IMR-90 (cell line): Measurements from ENCODE around the gene NCAPD3. TPM values are rescaled to one million over a fixed set of nuclear protein-coding genes. Genes with fewer than 3 reads are reported as not detected.

ENCODE experiments used
- ATAC-seq: fragments of 200-7000 bp; cut with Tn5 transposase; 2 replicates; pipeline ENCODE4 v1.9.1; 2020; ENCODE audit warnings: low read depth, mild to moderate bottlenecking, moderate library complexity
- BruUV-seq: library from RNA; stranded (reverse); fragments of 400-500 nt; replicated peaks from 2 replicates; lab custom pipeline; 2021; lab: Mats Ljungman, UMichigan
- CTCF ChIA-PET: fragments of 300-600 bp; formaldehyde crosslinking; extraction: SDS; loops from one replicate; lab custom pipeline; 2021; ENCODE audit warnings: antibody characterized with exemption; lab: Yijun Ruan, JAX
- POLR2A ChIA-PET: fragments of 300-600 bp; sonication (Branson Sonifier 250); formaldehyde crosslinking; loops from one replicate; lab custom pipeline; 2022; ENCODE audit warnings: antibody characterized with exemption; ENCODE audit not compliant: unreplicated experiment; lab: Charles Lee
- DNase-seq: peaks from one replicate; pipeline ENCODE4 v3.0.0; 2013
- H2AFZ ChIP-seq: replicated peaks from 2 replicates; pipeline ENCODE3; 2013; ENCODE audit warnings: low read length, mild to moderate bottlenecking; ENCODE audit not compliant: poor library complexity
- H2AK5ac ChIP-seq: 2 replicates; pipeline ENCODE4 v1.6.1; 2013; ENCODE audit warnings: low read depth, low read length, inconsistent platforms
- H2AK9ac ChIP-seq: replicated peaks from 2 replicates; pipeline ENCODE3; 2013; ENCODE audit warnings: mild to moderate bottlenecking, low read depth, low read length, moderate library complexity; ENCODE audit not compliant: poor library complexity
- H2BK120ac ChIP-seq: 2 replicates; pipeline ENCODE4 v1.6.1; 2013; ENCODE audit warnings: low read depth, low read length, inconsistent platforms
- H2BK15ac ChIP-seq: 3 replicates; pipeline ENCODE4 v1.6.1; 2013; ENCODE audit warnings: low read depth, low read length, inconsistent platforms
- H2BK20ac ChIP-seq: 2 replicates; pipeline ENCODE4 v1.6.1; 2013; ENCODE audit warnings: low read depth, mild to moderate bottlenecking, inconsistent platforms, low read length, moderate library complexity
- H2BK5ac ChIP-seq: 2 replicates; pipeline ENCODE4 v1.6.1; 2013; ENCODE audit warnings: mild to moderate bottlenecking, low read depth, low read length, inconsistent platforms; ENCODE audit not compliant: poor library complexity, severe bottlenecking
- H3K14ac ChIP-seq: replicated peaks from 2 replicates; pipeline ENCODE4 v1.6.1; 2013; ENCODE audit warnings: low read depth, low read length, inconsistent platforms
- H3K18ac ChIP-seq: 2 replicates; pipeline ENCODE4 v1.6.1; 2013; ENCODE audit warnings: low read depth, low read length, control low read depth
- H3K23ac ChIP-seq: 2 replicates; pipeline ENCODE4 v1.6.1; 2013; ENCODE audit warnings: low read depth, low read length, inconsistent platforms
- H3K27ac ChIP-seq: 2 replicates; pipeline ENCODE4 v1.5.1; 2013; ENCODE audit warnings: mild to moderate bottlenecking, control low read depth, low read length; ENCODE audit not compliant: insufficient read depth
- H3K27me3 ChIP-seq: 2 replicates; pipeline ENCODE4 v1.6.1; 2013; ENCODE audit warnings: low read length; ENCODE audit not compliant: control insufficient read depth, insufficient read depth
- H3K36me3 ChIP-seq: 2 replicates; pipeline ENCODE4 v1.6.1; 2013; ENCODE audit warnings: low read length, mixed read lengths; ENCODE audit not compliant: control insufficient read depth, insufficient read depth
- H3K4ac ChIP-seq: 2 replicates; pipeline ENCODE4 v1.6.1; 2013; ENCODE audit warnings: low read depth, low read length, inconsistent platforms
- H3K4me1 ChIP-seq: 2 replicates; pipeline ENCODE4 v1.6.1; 2013; ENCODE audit warnings: low read length, mixed read lengths; ENCODE audit not compliant: control insufficient read depth, insufficient read depth
- H3K4me2 ChIP-seq: 2 replicates; pipeline ENCODE4 v1.6.1; 2013; ENCODE audit warnings: low read depth, mild to moderate bottlenecking, control low read depth, low read length, moderate library complexity
- H3K4me3 ChIP-seq: 2 replicates; pipeline ENCODE4 v1.5.1; 2013; ENCODE audit warnings: low read depth, mild to moderate bottlenecking, control low read depth, low read length, moderate library complexity; ENCODE audit not compliant: insufficient read depth
- H3K56ac ChIP-seq: 2 replicates; pipeline ENCODE4 v1.6.1; 2013; ENCODE audit warnings: low read length, inconsistent platforms; ENCODE audit not compliant: insufficient read depth; ENCODE audit errors: extremely low read depth
- H3K79me1 ChIP-seq, 2 experiments: 2 replicates each; pipeline ENCODE4 v1.6.1; 2013; ENCODE audit warnings: low read length in 2 of 2, inconsistent platforms in 1 of 2, low read depth in 1 of 2
- H3K9ac ChIP-seq: 2 replicates; pipeline ENCODE4 v1.6.1; 2013; ENCODE audit warnings: low read depth, low read length, control low read depth
- H3K9me1 ChIP-seq: 2 replicates; pipeline ENCODE4 v1.6.1; 2013; ENCODE audit warnings: low read length, inconsistent platforms; ENCODE audit not compliant: insufficient read depth
- H3K9me3 ChIP-seq: 2 replicates; pipeline ENCODE4 v1.6.1; 2013; ENCODE audit warnings: low read length; ENCODE audit not compliant: control insufficient read depth, insufficient read depth
- H4K20me1 ChIP-seq: 2 replicates; pipeline ENCODE4 v1.6.1; 2013; ENCODE audit warnings: low read length, inconsistent platforms; ENCODE audit not compliant: insufficient read depth
- H4K5ac ChIP-seq: 2 replicates; pipeline ENCODE4 v1.6.1; 2013; ENCODE audit warnings: mild to moderate bottlenecking, low read depth, low read length, control low read depth
- H4K8ac ChIP-seq, 2 experiments: 2 replicates each; pipeline ENCODE4 v1.6.1; 2013; ENCODE audit warnings: low read depth in 2 of 2, low read length in 2 of 2, control low read depth in 1 of 2, inconsistent platforms in 1 of 2
- H4K91ac ChIP-seq: 2 replicates; pipeline ENCODE4 v1.6.1; 2013; ENCODE audit warnings: low read depth, low read length, inconsistent platforms; ENCODE audit not compliant: insufficient read depth
- BHLHE40 ChIP-seq: fragments of 150-350 bp; IDR thresholded peaks from 2 replicates; pipeline ENCODE4 v1.6.1; 2016; ENCODE audit warnings: mild to moderate bottlenecking, low read depth, low read length
- CEBPB ChIP-seq: IDR thresholded peaks from 2 replicates; pipeline ENCODE4 v1.6.1; 2012; ENCODE audit warnings: low read depth, low read length, improper control_type of control experiment
- CTCF ChIP-seq: conservative IDR thresholded peaks from 2 replicates; pipeline ENCODE4 v1.5.1; 2012; ENCODE audit warnings: mild to moderate bottlenecking, low read depth, low read length, improper control_type of control experiment
- MAZ ChIP-seq: IDR thresholded peaks from 2 replicates; pipeline ENCODE4 v1.6.1; 2012; ENCODE audit warnings: low read depth, mild to moderate bottlenecking, low read length, improper control_type of control experiment, moderate library complexity, borderline replicate concordance
- RAD21 ChIP-seq: IDR thresholded peaks from 2 replicates; pipeline ENCODE4 v1.6.1; 2012; ENCODE audit warnings: low read length, improper control_type of control experiment
- SMC3 ChIP-seq: fragments of 150-350 bp; IDR thresholded peaks from 2 replicates; pipeline ENCODE4 v1.6.1; 2016; ENCODE audit warnings: low read depth, mild to moderate bottlenecking, antibody characterized with exemption, low read length, moderate library complexity
- USF2 ChIP-seq: fragments of 150-350 bp; IDR thresholded peaks from 2 replicates; pipeline ENCODE4 v1.6.1; 2017; ENCODE audit warnings: mild to moderate bottlenecking, antibody characterized with exemption, low read length, low read depth
- WGBS, 2 experiments: methylation state at CpG; one replicate each; pipeline versions ENCODE4 v1.1.5 to v1.1.7; 2013; ENCODE audit warnings: missing lambda C conversion rate in 2 of 2; ENCODE audit not compliant: insufficient read length in 1 of 2; ENCODE audit errors: extremely low coverage in 2 of 2; 5-methylcytosine and 5-hydroxymethylcytosine counted together
- dilution Hi-C: fragments of 300-500 bp; cut with HindIII; formaldehyde crosslinking; loops from one replicate; pipeline ENCODE4 v1.14.3; 2018; ENCODE audit warnings: low sequenced_read_pairs; ENCODE audit not compliant: unreplicated experiment
- in situ Hi-C: fragments of 300-500 bp; cut with MboI; formaldehyde crosslinking; loops from 3 replicates; pipeline ENCODE4 v1.14.3; 2019; ENCODE audit warnings: low sequenced_read_pairs, inconsistent platforms, mixed read lengths
- intact Hi-C: fragments of 100-400 bp; cut with micrococcal nuclease; formaldehyde crosslinking; loops from 2 replicates; pipeline ENCODE4 v1.10.0; 2022
- polyA plus RNA-seq, 3 experiments: library from polyadenylated mRNA; depleted of rRNA; stranded (reverse); fragments of >200 nt; gene quantifications; 2 replicates each; pipeline ENCODE4 v1.2.3, GENCODE V29; 2012; ENCODE audit warnings: low replicate concordance in 1 of 3
- total RNA-seq: library from RNA; depleted of rRNA; stranded (reverse); fragments of >200 nt; gene quantifications from 2 replicates; pipeline ENCODE4 v1.2.3, GENCODE V29; 2012

The NCAPD3 gene
- total and polyA plus RNA-seq, 2 of the 4 experiments (the other 2 are of a cell fraction) = 18.0 to 19.2 TPM

- H2BK20ac ChIP-seq = no peak overlapping the region
- no peak overlapping the region for H2AK9ac ChIP-seq
- peaks cover 3% of the 10 kb centered on the region; the same call in 1 of the 2 replicates for H4K20me1 ChIP-seq
- no peak overlapping the region for H2AK5ac ChIP-seq
- no peak overlapping the region for H3K56ac ChIP-seq
- H4K91ac ChIP-seq = no peak overlapping the region
- H4K8ac ChIP-seq = no peak overlapping the region
- no peak overlapping the region for H2BK120ac ChIP-seq
- no peak overlapping the region for H3K4me3 ChIP-seq
- no peak overlapping the region for H3K9ac ChIP-seq
- no peak overlapping the region for H3K4ac ChIP-seq
- peak; percentile 96 for ATAC-seq
- no peaks in the 10 kb centered on the region for H3K9me3 ChIP-seq
- peaks cover 3 to 15% of the 10 kb centered on the region in 2 experiments; a peak in 3 of 4 replicates for H3K79me1 ChIP-seq
- WGBS, 2 experiments = 10% methylated on average over 2 of the region's 10 CpGs; no CpG with 5 or more reads in 1 of the 2 experiments
- in situ Hi-C loops (loop anchor here (5.0 to 10.0 kb wide), 2 partner anchors 93 to 215 kb away; no protein-coding TSS in a partner anchor), intact Hi-C loops (loop anchor here (1.0 kb wide), 2 partner anchors 90 to 213 kb away; no protein-coding TSS in a partner anchor), dilution Hi-C loops (no loop called here)
- peak; percentile 83 for DNase-seq
- POLR2A ChIA-PET = no interaction called here
- no peaks in the 10 kb centered on the region for H3K4me1 ChIP-seq
- CTCF ChIA-PET = interaction anchor here (1.3 to 1.5 kb wide), 2 partner anchors 86 to 88 kb away, joined by 4 to 6 read pairs; no protein-coding TSS in a partner anchor
- H2AFZ ChIP-seq = peak overlapping the region; percentile 65
- H3K27me3 ChIP-seq = no peaks in the 10 kb centered on the region
- H3K4me2 ChIP-seq = peak overlapping the region; percentile 62; the same call in 1 of the 2 replicates
- no peaks in the 10 kb centered on the region for H3K9me1 ChIP-seq
- no peak overlapping the region for H2BK15ac ChIP-seq
- H4K5ac ChIP-seq = no peak overlapping the region
- H3K18ac ChIP-seq = no peak overlapping the region
- H3K36me3 ChIP-seq = peaks cover 7% of the 10 kb centered on the region
- H3K23ac ChIP-seq = no peak overlapping the region
- H3K14ac ChIP-seq = no peak overlapping the region
- no peak overlapping the region for H3K27ac ChIP-seq
- TF ChIP-seq CEBPB (peak; percentile 2; the same call in 1 of the 2 replicates), MAZ (no peak), BHLHE40 (no peak), USF2 (no peak), SMC3 (peak; percentile 96), CTCF (peak; percentile 91), RAD21 (peak; percentile 92)
- BruUV-seq = no TSS peak
- H2BK5ac ChIP-seq = no peak overlapping the region
Measured at GRCh38 chr11:134139873-134140331, 83.9 kb downstream of the NCAPD3 start.
